Tibial nerve (tissue), 4 donors: ENCODE results near the gene MCM3AP. TPM values are rescaled to one million over a fixed set of nuclear protein-coding genes. Genes with fewer than 3 reads are reported as not detected.
"Not testable (repeated sequence)": the region's sequence is repeated elsewhere in the genome, so short reads cannot be mapped to it uniquely, and the experiment has no call there.

Experiments used
- DNase-seq, 2 donors: peaks; one replicate each; pipeline ENCODE4 v3.0.0-alpha.2; 2019; ENCODE audit warnings: low spot score in 2 of 2
- H3K27ac ChIP-seq, 4 donors: fragments of 200-600 bp; sonication (generic) in 3 of 4; one replicate each; pipeline ENCODE4 v1.5.1; 2017 to 2019; ENCODE audit warnings: mild to moderate bottlenecking in 1 of 4
- H3K27me3 ChIP-seq, 2 donors: fragments of 200-600 bp; sonication (generic) in 1 of 2; one replicate each; pipeline versions ENCODE4 v1.5.1 to v1.6.0; 2017 to 2019
- H3K36me3 ChIP-seq, 3 donors: fragments of 200-600 bp; sonication (generic); one replicate each; pipeline ENCODE4 v1.5.1; 2018 to 2019
- H3K4me1 ChIP-seq, 4 donors: fragments of 200-600 bp; sonication (generic) in 3 of 4; one replicate each; pipeline ENCODE4 v1.5.1; 2017 to 2019
- H3K4me3 ChIP-seq, 4 donors: fragments of 200-600 bp; sonication (generic) in 3 of 4; one replicate each; pipeline ENCODE4 v1.5.1; 2017 to 2019; ENCODE audit warnings: mild to moderate bottlenecking in 1 of 4, moderate library complexity in 1 of 4
- H3K9me3 ChIP-seq, 4 donors: fragments of 200-600 bp; sonication (generic) in 3 of 4; one replicate each; pipeline ENCODE4 v1.5.1; 2017 to 2019
- EP300 ChIP-seq, 2 donors: sonication (generic); formaldehyde crosslinking; IDR thresholded peaks; one replicate each; pipeline ENCODE4 v1.6.1; 2017; ENCODE audit warnings: antibody characterized with exemption in 2 of 2, mild to moderate bottlenecking in 1 of 2
- POLR2A ChIP-seq, 2 donors: fragments of 450-650 bp; IDR thresholded peaks; one replicate each; pipeline ENCODE4 v1.6.1; 2017; ENCODE audit warnings: antibody characterized with exemption in 2 of 2, mild to moderate bottlenecking in 2 of 2, moderate library complexity in 2 of 2
- WGBS, 2 donors: methylation state at CpG; one replicate each; pipeline ENCODE4 v1.1.5; 2018; 5-methylcytosine and 5-hydroxymethylcytosine counted together
- total RNA-seq, 4 donors: library from RNA; depleted of rRNA; stranded (reverse); fragments of >200 nt; gene quantifications; one replicate each; pipeline ENCODE4 v1.1.0, GENCODE V29; 2016
- TF ChIP-seq, protein P1 (sequence below), 5 experiments: fragments of 200-600 bp in 3 of 5; fragments of 450-650 bp in 2 of 5; sonication (generic) in 3 of 5; IDR thresholded peaks; one replicate each; pipeline ENCODE4 v1.5.1; 2016 to 2019; ENCODE audit warnings: antibody characterized with exemption in 5 of 5, mild to moderate bottlenecking in 3 of 5, moderate library complexity in 2 of 5

The MCM3AP gene
- total RNA-seq, 4 donors from 2014 or later: 112 to 180 (median 146) TPM

DNA sequence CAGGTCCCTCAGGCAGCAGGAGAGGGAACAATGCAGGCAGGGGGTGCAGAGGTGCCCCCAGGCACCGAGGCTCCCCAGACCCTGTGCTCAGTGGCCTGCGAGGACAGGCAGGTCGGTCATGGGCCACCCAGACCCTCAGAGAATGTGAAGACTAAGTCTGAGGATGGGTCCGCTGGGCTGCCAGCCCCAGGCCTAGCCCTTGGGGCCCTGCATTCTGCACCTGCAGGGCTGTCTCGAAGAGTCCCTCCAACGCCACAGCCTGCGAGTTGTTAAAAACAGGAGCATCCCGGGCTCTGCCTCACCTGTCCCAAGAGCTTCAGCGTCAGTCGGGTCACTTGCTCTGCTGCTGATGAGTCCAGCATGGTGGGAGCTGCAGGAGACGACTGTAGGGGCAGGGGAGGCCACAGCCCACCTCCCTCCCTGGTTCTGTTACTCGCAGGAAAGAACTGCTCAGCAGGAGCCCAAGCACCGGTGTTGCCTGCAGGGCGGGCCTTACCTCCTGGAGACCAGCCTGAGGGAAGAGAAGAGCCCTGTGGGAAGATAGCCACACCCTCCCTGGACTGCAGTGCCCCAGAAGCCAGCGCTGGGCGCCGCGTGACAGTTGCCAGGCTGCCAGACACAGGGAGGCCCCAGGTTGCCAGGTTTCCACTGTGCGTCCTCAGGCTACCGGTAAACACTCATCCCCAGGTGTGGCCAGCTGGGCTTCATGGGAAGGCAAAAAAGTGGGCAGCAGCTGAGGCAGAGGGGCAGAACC is 32.5 kb upstream of the MCM3AP start:
- Histone ChIP-seq H3K27ac (no peak overlapping the region), H3K36me3 (peaks cover 0 to 16% (median 0%) of the 10 kb centered on the region in 3 donors), H3K4me3 (no peak overlapping the region), H3K9me3 (no peaks in the 10 kb centered on the region), H3K4me1 (peaks cover 0 to 11% (median 6%) of the 10 kb centered on the region in 4 donors), H3K27me3 (no peaks in the 10 kb centered on the region)
- TF ChIP-seq, protein P1, sequence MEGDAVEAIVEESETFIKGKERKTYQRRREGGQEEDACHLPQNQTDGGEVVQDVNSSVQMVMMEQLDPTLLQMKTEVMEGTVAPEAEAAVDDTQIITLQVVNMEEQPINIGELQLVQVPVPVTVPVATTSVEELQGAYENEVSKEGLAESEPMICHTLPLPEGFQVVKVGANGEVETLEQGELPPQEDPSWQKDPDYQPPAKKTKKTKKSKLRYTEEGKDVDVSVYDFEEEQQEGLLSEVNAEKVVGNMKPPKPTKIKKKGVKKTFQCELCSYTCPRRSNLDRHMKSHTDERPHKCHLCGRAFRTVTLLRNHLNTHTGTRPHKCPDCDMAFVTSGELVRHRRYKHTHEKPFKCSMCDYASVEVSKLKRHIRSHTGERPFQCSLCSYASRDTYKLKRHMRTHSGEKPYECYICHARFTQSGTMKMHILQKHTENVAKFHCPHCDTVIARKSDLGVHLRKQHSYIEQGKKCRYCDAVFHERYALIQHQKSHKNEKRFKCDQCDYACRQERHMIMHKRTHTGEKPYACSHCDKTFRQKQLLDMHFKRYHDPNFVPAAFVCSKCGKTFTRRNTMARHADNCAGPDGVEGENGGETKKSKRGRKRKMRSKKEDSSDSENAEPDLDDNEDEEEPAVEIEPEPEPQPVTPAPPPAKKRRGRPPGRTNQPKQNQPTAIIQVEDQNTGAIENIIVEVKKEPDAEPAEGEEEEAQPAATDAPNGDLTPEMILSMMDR (IDR thresholded peaks at IDR 0.05): no peak
- TF ChIP-seq EP300 (IDR thresholded peaks at IDR 0.05) (no peak), POLR2A (IDR thresholded peaks at IDR 0.05) (no peak)
- WGBS, 2 donors: 76 to 81% methylated on average over 18 to 19 of the region's 20 CpGs
- DNase-seq: no peak

DNA sequence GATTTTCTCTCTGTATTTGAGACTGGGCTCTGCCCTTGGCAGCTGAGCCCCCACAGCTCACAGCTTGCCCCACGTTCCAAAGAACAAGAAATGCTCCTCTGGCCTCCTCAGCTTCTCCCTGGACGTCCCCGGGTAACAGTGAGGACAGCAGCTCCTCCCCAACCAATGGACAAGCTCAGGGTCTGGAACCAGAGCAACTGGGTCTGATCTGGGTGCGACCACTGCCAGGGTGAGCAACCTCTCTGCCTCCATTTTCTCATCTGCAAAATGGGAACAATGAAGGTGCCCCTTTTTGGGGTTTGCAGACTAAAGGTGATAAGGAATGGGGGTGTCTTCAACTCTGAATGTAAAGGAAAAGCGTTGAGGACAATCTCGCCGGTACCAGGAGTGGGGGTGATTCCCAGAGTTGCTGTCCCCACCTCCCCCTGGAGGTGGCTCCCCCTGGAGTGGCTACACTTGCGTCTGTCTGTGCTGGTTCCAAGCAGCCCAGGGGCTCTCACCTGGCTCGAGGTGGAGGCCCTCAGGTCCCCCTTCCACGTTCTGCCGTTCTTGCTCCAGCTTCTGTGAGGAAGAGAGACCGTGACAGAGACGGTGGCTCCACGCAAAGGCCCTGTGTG is 31.4 kb upstream of the MCM3AP start:
- Histone ChIP-seq H3K27me3 (no peaks in the 10 kb centered on the region), H3K9me3 (no peaks in the 10 kb centered on the region), H3K27ac (no peak overlapping the region), H3K4me1 (peaks cover 0 to under 1% (median 0%) of the 10 kb centered on the region in 4 donors), H3K4me3 (no peak overlapping the region), H3K36me3 (peaks cover 0 to 16% (median 0%) of the 10 kb centered on the region in 3 donors)
- WGBS, 2 donors: 90 to 93% methylated on average over 14 of the region's 14 CpGs
- DNase-seq: no peak
- TF ChIP-seq EP300 (IDR thresholded peaks at IDR 0.05): no peak

DNA sequence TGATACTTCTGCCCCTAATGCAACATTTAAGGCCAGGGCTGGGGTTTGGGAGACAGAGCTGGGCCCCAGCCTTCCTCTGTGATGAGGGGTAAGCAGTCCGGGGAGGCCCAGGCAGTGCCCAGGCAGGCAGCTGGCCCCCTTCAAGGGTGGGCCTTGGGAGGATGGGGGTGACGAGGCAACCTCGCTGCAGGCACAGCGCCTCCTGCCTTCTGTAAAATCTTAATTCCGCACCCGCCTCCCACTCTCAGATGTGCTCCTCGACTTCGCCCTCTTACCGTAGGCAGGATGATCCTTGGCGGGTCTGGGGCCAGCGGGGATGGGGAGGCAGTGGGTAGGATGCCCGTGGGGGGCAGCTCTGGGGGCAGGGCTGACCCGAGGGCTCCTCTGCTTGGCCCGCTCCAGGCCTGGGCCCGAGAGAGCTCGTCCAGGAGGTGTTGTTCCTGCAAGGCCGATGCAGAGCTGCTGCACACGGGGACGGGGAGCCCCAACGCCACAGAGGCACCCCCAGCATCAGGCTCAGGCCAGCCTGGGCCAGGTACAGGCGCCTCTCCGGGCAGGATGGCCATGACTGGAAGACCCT is 29.1 kb upstream of the MCM3AP start:
- no peaks in the 10 kb centered on the region for H3K27me3 ChIP-seq
- peaks cover 0 to 26% (median 0%) of the 10 kb centered on the region in 3 donors for H3K36me3 ChIP-seq
- no peaks in the 10 kb centered on the region for H3K9me3 ChIP-seq
- no peak overlapping the region for H3K4me3 ChIP-seq
- no peaks in the 10 kb centered on the region for H3K4me1 ChIP-seq
- no peak overlapping the region for H3K27ac ChIP-seq
- no peak for DNase-seq
- TF ChIP-seq POLR2A (IDR thresholded peaks at IDR 0.05): no peak
- no peak for TF ChIP-seq EP300 (IDR thresholded peaks at IDR 0.05)
- TF ChIP-seq, protein P1 (IDR thresholded peaks at IDR 0.05): no peak
- WGBS, 2 donors: 90 to 95% methylated on average over 15 to 22 of the region's 22 CpGs

DNA sequence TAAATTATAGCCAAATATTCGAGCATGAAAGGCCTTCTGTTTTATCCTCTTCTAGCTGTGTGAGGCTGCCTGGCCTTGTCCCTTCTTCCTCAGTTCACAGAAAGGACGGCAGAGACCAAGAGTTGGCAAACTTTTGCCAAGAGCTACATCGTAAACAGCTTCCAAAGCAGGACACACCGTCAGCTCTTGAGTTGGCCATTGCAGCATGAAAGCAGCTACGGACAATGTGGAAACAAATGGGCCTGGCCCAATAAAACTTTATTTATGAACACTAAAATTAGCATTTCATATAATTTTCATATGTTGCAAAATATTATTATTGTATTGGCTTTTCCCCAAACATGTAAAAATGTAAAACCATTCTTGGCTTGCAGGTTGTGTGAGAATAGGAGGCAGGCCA is 27.5 kb upstream of the MCM3AP start:
- no peak for DNase-seq
- Histone ChIP-seq H3K36me3 (peaks cover 0 to 36% (median 0%) of the 10 kb centered on the region in 3 donors), H3K27ac (no peak overlapping the region), H3K4me1 (no peaks in the 10 kb centered on the region), H3K4me3 (no peak overlapping the region), H3K27me3 (no peaks in the 10 kb centered on the region), H3K9me3 (no peaks in the 10 kb centered on the region)
- TF ChIP-seq, protein P1 (IDR thresholded peaks at IDR 0.05): no peak
- TF ChIP-seq POLR2A (IDR thresholded peaks at IDR 0.05): no peak
- no peak for TF ChIP-seq EP300 (IDR thresholded peaks at IDR 0.05)
- WGBS, 2 donors: 60 to 65% methylated on average over 5 of the region's 5 CpGs

DNA sequence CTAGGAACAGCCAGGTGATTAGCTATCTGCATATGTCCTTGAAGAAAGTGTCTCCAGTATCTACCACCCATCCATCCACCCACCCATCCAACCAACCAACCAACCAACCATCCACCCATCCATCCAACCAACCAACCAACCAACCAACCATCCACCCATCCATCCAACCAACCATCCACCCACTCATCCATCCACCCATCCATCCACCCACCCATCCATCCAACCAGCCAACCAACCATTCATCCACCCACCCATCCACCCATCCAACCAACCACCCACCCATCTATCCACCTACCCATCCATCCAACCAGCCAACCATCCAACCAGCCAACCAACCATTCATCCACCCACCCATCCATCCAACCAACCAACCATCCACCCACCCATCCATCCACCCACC is 26.2 kb upstream of the MCM3AP start:
- no peak for DNase-seq
- H3K9me3 ChIP-seq: no peaks in the 10 kb centered on the region
- H3K27me3 ChIP-seq: no peaks in the 10 kb centered on the region
- no peak overlapping the region for H3K4me3 ChIP-seq
- peaks cover 0 to 45% (median 0%) of the 10 kb centered on the region in 3 donors for H3K36me3 ChIP-seq
- H3K27ac ChIP-seq: no peak overlapping the region
- no peak for TF ChIP-seq EP300 (IDR thresholded peaks at IDR 0.05)
- TF ChIP-seq, protein P1 (IDR thresholded peaks at IDR 0.05): no peak
- no peak for TF ChIP-seq POLR2A (IDR thresholded peaks at IDR 0.05)
- no peaks in the 10 kb centered on the region for H3K4me1 ChIP-seq

DNA sequence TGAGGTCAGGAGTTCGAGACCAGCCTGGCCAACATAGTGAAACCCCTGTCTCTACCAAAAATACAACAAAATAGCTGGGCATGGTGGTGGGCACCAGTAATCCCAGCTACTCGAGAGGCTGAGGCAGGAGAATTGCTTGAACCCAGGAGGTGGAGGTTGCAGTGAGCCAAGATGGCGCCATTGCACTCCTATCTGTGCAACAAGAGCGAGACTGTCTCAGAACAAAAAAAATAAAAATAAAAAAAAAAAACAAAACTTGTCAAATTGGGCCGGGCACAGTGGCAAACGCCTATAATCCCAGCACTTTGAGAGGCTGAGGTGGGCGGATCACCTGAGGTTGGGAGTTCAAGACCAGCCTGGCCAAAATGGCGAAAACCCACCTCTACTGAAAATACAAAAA is 24.8 kb upstream of the MCM3AP start:
- peaks cover 0 to 48% (median 0%) of the 10 kb centered on the region in 3 donors for H3K36me3 ChIP-seq
- not testable (repeated sequence) for DNase-seq, H3K9me3 ChIP-seq, H3K4me1 ChIP-seq, H3K27me3 ChIP-seq, H3K4me3 ChIP-seq, H3K27ac ChIP-seq
- 97 to 98% methylated on average over 8 of the region's 8 CpGs for WGBS, 2 donors
